ENCODE results near the gene MRAP.

DNA sequence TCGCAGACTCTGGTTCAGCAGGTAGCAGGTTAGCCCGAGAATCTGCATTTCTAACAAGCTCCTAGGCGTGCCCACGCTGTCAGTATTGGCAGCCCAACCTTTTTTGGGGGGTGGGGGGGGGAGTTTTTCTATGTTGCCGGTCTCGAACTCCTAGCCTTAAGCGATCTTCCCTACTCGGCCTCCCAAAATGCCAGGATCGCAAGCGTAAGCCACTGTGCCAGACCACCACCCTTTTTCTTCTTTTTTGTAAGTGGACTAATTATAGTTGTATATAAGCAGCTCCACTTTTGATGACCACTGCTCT, 19.3 kb upstream of the MRAP start:
- no peak for TF ChIP-seq EZH2 (IDR thresholded peaks at IDR 0.05; ENCODE audit: borderline replicate concordance, low read length)
- TF ChIP-seq, protein P1, sequence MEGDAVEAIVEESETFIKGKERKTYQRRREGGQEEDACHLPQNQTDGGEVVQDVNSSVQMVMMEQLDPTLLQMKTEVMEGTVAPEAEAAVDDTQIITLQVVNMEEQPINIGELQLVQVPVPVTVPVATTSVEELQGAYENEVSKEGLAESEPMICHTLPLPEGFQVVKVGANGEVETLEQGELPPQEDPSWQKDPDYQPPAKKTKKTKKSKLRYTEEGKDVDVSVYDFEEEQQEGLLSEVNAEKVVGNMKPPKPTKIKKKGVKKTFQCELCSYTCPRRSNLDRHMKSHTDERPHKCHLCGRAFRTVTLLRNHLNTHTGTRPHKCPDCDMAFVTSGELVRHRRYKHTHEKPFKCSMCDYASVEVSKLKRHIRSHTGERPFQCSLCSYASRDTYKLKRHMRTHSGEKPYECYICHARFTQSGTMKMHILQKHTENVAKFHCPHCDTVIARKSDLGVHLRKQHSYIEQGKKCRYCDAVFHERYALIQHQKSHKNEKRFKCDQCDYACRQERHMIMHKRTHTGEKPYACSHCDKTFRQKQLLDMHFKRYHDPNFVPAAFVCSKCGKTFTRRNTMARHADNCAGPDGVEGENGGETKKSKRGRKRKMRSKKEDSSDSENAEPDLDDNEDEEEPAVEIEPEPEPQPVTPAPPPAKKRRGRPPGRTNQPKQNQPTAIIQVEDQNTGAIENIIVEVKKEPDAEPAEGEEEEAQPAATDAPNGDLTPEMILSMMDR (IDR thresholded peaks at IDR 0.05; ENCODE audit: low read length): no peak
